Left kidney (tissue), 2 donors: ENCODE data around the gene ENG. TPM values are rescaled to one million over a fixed set of nuclear protein-coding genes. Genes with fewer than 3 reads are reported as not detected.

Experiments
- DNase-seq: peaks from one replicate; pipeline ENCODE4 v3.0.0-alpha.2; 2013
- polyA plus RNA-seq: library from polyadenylated mRNA; unstranded; fragments of 120-200 nt; gene quantifications from one replicate; pipeline ENCODE4 v1.2.1, GENCODE V29; 2013; ENCODE audit not compliant: insufficient read length

Gene ENG
- polyA plus RNA-seq, 1 donor = 53.5 TPM

DNA sequence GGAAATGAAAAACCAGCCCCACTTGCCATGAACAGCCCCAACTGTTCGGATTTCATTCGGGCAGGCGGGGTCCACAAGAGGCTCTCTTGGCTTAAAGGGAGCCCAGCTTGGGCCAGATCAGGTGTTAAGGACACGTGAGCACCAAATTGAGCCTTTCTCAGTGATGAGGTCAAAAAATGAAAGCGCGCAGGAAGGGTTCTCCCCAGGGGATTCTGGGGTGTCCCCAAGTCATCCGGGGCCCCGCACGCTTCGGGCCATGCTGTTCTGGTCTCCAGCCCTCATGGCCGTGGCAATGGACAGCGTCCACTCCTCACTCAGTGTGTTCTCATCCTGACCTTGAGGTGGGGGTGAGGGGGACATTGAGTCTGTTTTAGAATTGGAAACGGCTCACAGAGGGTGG is 12.1 kb upstream of the ENG start:
- no peak for DNase-seq

DNA sequence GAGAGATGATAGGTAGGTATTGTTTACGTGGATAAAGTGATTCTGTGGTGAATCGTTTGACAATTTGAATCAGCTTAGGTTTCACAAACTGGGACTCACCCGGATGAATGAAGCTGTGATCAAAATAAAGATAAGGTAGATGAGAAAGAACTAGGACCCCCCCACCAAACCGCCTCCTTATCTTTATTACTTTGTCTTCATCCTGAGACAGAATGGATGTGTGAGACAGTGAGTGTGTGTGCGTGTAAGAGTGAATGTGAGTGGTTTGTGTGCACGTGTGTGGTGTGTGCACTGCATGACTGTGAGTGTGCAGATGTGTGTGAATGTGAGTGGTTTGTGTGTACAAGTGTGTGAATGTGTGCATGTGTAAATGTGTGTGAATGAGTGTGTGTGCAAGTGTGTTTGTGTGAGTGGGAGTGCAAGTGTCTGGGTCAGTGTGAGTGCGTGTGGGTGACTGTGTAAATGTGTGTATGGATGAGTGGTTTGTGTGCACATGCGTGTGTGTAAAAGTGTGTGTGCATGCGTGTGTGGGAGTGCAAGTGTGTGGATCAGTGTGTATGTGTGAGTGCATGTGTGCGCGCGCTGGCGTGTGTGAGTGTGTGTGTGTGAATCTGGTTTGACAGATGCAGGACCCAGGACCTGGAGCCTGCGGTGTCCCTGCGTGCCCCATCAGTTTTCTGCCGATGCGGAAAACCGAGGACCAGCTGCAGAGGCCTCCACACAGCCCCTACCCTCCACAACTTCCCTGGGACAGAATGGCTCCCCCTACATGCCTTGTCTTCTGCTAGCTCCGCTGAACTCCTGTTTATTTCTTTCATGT is 11.4 kb upstream of the ENG start:
- no peak for DNase-seq

GRCh38 chr9:127863191-127863621 is 8.7 kb upstream of the ENG start:
- DNase-seq = no peak

- no peak for DNase-seq
Measured at GRCh38 chr9:127862075-127863011, 7.9 kb upstream of the ENG start.

DNA sequence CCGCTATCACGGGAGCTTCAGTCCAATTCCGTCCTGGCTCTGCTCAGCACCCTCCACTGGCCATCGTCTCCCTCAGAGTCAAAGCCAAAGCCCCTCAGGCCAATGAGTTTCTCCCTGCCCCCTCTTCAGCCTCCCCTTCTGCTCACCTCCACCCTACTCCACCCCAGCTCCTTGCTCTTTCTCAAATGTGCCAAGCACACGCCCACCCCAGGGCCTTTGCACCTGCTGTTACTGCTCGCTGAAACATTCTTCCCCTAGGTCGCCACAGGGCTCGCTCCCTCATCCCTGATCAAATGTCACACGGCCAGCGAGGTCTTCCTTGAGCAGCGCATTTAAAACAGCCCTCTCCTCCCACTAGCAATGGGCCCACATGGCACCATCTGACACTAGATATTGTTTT is 6.3 kb upstream of the ENG start:
- no peak for DNase-seq

- no peak for DNase-seq
Measured at GRCh38 chr9:127860260-127860659, 5.8 kb upstream of the ENG start.

- DNase-seq = no peak
Measured at GRCh38 chr9:127858041-127858512, 3.6 kb upstream of the ENG start.

DNA sequence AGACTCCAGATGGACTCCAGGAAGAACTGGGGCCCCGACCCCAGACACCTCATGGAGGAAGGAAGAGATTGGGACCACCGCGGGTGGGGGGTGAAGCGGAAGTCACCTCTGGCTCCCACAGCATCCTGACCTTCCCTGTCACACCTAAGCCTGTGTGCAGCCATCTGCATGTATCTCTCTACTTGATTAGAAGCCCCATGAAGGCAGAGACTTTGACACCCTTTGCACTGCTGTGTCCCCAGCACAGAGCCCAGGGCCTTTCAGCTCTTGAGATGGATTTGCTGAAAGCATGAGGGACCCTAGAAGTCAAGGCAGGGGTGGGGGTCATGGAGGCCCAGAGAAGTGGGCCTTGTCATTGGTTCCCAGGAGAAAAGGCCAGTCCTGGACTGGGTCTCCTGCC is 2.8 kb upstream of the ENG start:
- DNase-seq = no peak

DNA sequence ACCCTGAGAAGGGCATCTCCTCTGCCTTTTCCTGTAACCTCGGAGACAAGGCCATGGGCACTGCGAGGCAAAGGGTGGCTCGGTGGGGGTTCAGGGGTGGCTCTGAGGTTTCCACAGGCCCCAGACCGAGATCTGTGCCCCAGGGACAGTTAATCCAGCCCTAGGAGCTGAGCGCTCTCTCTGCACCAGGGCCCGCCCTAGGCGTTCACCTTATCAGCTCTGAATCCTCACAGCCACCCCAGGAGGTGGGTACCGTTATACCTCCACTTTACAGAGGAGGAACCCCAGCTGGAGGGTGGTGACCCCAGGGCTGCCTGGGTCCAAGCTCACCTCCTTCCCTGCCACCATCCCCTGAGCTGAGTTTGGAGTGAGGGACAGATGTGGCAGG is 2.3 kb upstream of the ENG start:
- no peak for DNase-seq

GRCh38 chr9:127856094-127856728 is 1.8 kb upstream of the ENG start:
- DNase-seq = no peak

DNA sequence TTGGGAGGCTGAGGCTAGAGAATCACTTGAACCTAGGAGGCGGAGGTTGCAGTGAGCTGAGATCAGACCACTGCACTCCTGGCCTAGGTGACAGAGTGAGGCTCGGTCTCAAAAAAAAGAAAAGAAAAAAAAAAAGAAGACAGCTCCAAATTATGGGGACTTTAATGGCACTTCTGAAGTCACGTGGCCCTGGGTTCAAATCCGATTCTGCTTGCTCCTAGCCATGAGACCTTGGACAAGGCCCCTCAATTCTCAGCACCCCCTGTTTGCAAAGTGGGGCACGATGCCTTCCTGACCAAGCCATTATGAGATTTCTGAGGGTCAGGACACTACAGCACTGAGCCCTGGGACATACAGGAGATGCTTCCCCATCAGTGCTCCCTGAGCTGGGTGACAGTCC is 1.1 kb upstream of the ENG start:
- no peak for DNase-seq

DNA sequence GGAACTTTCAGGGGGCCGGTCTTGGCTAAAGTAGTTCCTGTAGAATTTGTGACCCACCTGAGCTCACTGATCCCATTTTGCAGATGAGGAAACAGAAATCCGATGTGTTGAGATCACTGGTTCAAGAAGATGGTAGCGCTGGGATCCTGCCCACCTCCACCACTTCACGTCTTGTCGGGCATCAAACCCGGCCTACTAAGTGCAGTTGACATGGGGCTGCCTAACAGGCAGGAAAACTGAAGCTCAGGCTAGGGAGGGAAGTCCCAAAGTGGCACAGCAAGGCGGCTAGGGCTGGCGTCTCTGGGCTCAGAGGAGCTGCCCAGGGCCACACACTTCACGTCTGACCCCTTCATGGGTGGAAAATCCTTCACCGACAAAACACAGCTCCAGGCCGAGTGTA is 502 bp upstream of the ENG start:
- DNase-seq = no peak

- DNase-seq = no peak
Measured at GRCh38 chr9:127853312-127854183, 910 bp downstream of the ENG start.

- no peak for DNase-seq
Measured at GRCh38 chr9:127852829-127853228, 1.6 kb downstream of the ENG start.

DNA sequence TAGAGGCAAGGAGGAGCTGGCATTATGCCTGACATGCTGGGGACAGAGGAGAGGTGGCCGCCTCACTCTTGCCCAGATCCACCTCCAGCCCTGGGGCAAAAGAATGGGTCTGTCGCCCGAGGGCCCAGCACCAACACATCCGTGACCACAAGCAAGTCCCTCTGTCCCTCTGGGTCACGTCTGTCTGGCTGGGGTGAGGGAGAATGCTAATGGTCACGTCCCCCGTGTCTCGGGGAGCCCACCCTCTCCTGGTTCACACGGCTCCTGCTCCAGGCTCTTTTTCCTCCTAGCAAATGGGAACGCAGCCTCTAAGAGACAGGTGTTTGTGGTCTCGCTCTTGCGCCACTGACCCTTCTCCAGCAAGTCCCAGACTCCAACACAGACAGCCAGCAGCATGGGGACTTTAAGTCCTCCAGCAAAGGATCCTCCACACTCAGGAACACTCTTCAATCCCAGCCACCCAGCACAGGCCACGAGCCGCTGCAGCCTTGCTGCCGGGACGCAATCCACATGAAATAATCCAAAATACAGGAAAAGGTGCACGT is 4.1 kb downstream of the ENG start:
- no peak for DNase-seq

- DNase-seq = no peak
Measured at GRCh38 chr9:127848756-127849504, 5.5 kb downstream of the ENG start.

- DNase-seq = no peak
Measured at GRCh38 chr9:127847833-127848755, 6.4 kb downstream of the ENG start.

GRCh38 chr9:127847178-127847510 is 7.3 kb downstream of the ENG start:
- no peak for DNase-seq

DNA sequence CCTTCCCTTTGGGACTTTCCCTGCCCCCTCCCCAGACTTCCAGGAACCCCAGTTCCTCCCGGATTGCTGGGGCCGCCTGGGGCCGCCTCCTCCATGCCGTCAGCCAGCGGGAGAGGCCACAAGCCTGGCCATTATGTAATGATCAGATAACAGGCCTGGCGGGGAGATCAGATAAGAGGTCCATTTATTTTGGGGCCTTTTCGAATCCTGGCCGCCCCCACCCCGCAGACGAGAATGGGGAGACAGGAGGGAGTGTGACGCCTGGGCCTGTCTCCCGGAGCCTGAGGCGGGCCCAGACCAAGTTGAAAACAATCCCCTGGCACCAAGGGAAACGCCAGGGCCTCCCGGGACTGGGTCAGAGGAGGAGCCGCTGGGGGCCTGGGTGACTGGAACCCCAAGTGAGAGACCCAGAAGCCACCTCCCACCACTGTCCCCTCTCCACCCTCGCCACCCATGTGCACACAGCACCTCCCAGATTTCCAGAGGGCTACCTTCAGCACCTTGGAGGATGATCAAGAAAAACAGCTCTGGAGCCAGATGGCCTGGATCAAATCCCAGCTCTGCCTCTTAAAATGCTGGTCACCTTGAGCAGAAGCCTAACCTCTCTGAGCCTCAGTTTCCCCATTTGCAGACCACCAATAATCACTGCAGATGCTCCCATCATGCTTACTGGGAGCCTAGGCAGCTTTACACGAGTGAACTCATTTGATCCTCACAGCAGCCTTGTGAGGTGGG is 7.8 kb downstream of the ENG start:
- no peak for DNase-seq
